ENCODE measurements around the gene NTPCR. TPM values are rescaled to one million over a fixed set of nuclear protein-coding genes. Genes with fewer than 3 reads are reported as not detected.

Gene NTPCR, protein sequence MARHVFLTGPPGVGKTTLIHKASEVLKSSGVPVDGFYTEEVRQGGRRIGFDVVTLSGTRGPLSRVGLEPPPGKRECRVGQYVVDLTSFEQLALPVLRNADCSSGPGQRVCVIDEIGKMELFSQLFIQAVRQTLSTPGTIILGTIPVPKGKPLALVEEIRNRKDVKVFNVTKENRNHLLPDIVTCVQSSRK
- 78.7 to 95.1 TPM (median 84.6 TPM) in 5 replicates for total RNA-seq (2022; extraction: Qiagen RNA extraction; ENCODE audit: low read depth)

DNA sequence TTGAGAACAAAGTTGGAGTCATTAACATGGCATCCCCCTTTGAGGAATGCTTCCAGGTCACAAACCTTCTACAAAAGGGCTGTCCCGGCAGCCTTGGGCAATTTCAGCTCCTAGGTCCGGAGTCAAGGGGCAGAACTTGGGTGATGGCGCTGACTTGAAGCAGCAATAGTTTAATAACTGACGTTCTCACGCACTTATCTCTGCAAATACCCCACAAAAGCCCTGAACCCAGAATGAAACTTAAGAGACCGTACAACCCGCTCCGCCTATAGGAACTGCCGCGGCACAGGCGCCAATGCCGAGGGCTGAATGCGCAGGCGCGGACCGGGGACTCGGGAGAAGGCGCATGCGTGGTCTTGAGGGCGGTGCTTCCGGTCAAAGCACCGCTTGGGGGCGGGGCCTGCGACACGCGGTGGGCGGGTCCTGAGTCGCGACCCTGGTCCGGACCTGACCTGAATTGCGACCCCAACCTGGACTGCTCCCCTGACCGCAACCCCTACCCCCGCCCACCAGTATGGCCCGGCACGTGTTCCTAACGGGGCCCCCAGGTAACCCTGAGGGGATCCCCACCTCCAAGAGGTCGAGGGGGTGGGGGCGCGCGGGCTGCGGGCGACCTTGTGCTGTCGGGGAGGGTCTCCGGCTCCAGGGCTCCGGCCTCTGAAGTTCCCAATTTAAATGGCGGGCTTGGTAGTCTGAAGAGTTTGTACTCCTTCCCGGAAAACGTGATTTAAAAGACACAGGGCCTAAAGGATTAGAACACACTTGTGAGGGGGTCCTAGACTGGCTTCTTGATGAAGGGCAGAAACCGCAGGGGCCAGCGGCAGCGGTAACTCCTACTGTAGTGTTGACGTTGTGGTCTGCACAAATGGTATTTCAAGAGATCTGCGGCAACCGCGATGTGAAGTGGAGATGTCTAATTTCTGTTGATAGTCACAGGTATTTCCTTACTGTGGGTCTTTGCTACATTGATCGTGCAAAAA lies at the start of gene NTPCR:
Gene NTPCR (plus strand): TSS at position 415 of the 980 bp plus-strand sequence. CDS start 100 bp downstream, at position 515.

Other genes starting within 250 kb of the NTPCR start
- 0.47 to 1.2 TPM (median 0.99 TPM) in 5 replicates for gene MAP10, start 145.2 kb upstream of the NTPCR start, total RNA-seq (2022; extraction: Qiagen RNA extraction; ENCODE audit: low read depth)

All from A549 treated with GW870086 at 1 μM for 4 hours (cell line).